ENCODE data around the gene C17orf58.

C17orf58 gene

DNA sequence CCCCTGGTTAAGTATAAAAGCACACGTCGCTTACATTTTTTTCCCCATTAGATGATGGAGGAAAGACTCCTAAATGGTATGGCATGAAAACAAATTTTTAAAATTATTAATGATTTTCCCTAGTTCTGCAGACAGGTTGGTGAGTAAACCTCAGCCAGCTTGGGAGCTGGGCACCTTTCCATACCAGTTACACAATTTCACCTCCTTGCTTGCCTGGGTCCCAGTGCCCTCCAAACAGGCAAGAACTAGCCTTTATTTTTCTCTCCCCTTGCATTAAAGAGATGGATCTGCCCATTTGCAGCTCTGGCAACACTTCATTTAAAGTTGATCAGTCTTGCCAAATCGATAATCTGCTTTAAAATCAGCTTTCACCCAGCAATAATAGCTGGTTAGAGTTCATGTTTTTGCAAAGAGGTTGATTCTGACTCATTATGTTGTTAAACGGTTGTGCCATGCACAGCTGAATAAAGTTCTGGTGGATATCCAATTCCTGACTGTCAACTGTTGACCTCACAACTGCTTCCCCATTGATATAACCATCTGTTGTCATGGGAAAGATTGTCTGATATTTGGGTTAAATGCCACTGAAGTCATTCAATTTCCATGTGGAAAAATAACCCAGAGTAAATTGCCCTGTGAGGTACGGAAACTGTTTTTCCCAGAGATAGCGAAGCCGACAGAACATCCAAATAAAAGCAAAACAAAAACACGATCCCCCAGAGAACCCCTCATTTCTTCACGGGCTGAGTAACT lies 1.3 kb downstream of the C17orf58 start:
- H3K4me2 ChIP-seq (ENCODE audit: low read depth, low read length, poor library complexity, severe bottlenecking): peak overlapping the region; percentile 76
- no peaks in the 10 kb centered on the region; the same call in 1 of the 2 replicates for H3K79me2 ChIP-seq (ENCODE audit: insufficient read depth, low read length)
- no peaks in the 10 kb centered on the region for H3K9me3 ChIP-seq (ENCODE audit: insufficient read depth, low read depth, low read length)
- peak overlapping the region; percentile 97 for H3K4me3 ChIP-seq (ENCODE audit: low read length, poor library complexity, severe bottlenecking)
- H4K20me1 ChIP-seq (ENCODE audit: insufficient read depth, low read length, poor library complexity, severe bottlenecking): no peaks in the 10 kb centered on the region
- peak overlapping the region; percentile 30 for H3K9ac ChIP-seq (ENCODE audit: low read depth, low read length, poor library complexity, severe bottlenecking)
- no peaks in the 10 kb centered on the region for H3K27me3 ChIP-seq (ENCODE audit: insufficient read depth, low read length, poor library complexity, severe bottlenecking)
- peak overlapping the region; percentile 13; the same call in 1 of the 2 replicates for H2AFZ ChIP-seq (ENCODE audit: low read length)
- no peak for TF ChIP-seq EZH2phosphoT487 (IDR thresholded peaks at IDR 0.05; ENCODE audit: borderline replicate concordance)
- TF ChIP-seq, protein P1, sequence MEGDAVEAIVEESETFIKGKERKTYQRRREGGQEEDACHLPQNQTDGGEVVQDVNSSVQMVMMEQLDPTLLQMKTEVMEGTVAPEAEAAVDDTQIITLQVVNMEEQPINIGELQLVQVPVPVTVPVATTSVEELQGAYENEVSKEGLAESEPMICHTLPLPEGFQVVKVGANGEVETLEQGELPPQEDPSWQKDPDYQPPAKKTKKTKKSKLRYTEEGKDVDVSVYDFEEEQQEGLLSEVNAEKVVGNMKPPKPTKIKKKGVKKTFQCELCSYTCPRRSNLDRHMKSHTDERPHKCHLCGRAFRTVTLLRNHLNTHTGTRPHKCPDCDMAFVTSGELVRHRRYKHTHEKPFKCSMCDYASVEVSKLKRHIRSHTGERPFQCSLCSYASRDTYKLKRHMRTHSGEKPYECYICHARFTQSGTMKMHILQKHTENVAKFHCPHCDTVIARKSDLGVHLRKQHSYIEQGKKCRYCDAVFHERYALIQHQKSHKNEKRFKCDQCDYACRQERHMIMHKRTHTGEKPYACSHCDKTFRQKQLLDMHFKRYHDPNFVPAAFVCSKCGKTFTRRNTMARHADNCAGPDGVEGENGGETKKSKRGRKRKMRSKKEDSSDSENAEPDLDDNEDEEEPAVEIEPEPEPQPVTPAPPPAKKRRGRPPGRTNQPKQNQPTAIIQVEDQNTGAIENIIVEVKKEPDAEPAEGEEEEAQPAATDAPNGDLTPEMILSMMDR (conservative IDR thresholded peaks at IDR 0.05; ENCODE audit: low read length): no peak
- no peaks in the 10 kb centered on the region for H3K36me3 ChIP-seq (ENCODE audit: insufficient read depth, low read length)
- no peaks in the 10 kb centered on the region for H3F3A ChIP-seq (ENCODE audit: low read depth)
- H3K4me1 ChIP-seq (ENCODE audit: insufficient read depth, low read length, poor library complexity, severe bottlenecking): peaks cover 10% of the 10 kb centered on the region
- no peaks in the 10 kb centered on the region for H3K9me2 ChIP-seq (replicated peaks; ENCODE audit: low read depth, low read length)

- H2AFZ ChIP-seq (ENCODE audit: low read length): peak overlapping the region; percentile 96
- H3K4me3 ChIP-seq (ENCODE audit: low read length, poor library complexity, severe bottlenecking): peak overlapping the region; percentile 97
- H3K9ac ChIP-seq (ENCODE audit: low read depth, low read length, poor library complexity, severe bottlenecking): peak overlapping the region; percentile 92
- no peak for TF ChIP-seq EZH2phosphoT487 (IDR thresholded peaks at IDR 0.05; ENCODE audit: borderline replicate concordance)
- TF ChIP-seq, protein P1 (conservative IDR thresholded peaks at IDR 0.05; ENCODE audit: low read length): no peak
- H3K9me2 ChIP-seq (replicated peaks; ENCODE audit: low read depth, low read length): no peaks in the 10 kb centered on the region
- no peaks in the 10 kb centered on the region for H3F3A ChIP-seq (ENCODE audit: low read depth)
- no peaks in the 10 kb centered on the region; the same call in 1 of the 2 replicates for H3K79me2 ChIP-seq (ENCODE audit: insufficient read depth, low read length)
- H3K27me3 ChIP-seq (ENCODE audit: insufficient read depth, low read length, poor library complexity, severe bottlenecking): no peaks in the 10 kb centered on the region
- no peaks in the 10 kb centered on the region for H4K20me1 ChIP-seq (ENCODE audit: insufficient read depth, low read length, poor library complexity, severe bottlenecking)
- no peaks in the 10 kb centered on the region for H3K9me3 ChIP-seq (ENCODE audit: insufficient read depth, low read depth, low read length)
- H3K4me2 ChIP-seq (ENCODE audit: low read depth, low read length, poor library complexity, severe bottlenecking): peak overlapping the region; percentile 76
- H3K36me3 ChIP-seq (ENCODE audit: insufficient read depth, low read length): no peaks in the 10 kb centered on the region
- peaks cover 10% of the 10 kb centered on the region for H3K4me1 ChIP-seq (ENCODE audit: insufficient read depth, low read length, poor library complexity, severe bottlenecking)
Observed at GRCh38 chr17:67993998-67994361, 2.3 kb downstream of the C17orf58 start.

GRCh38 chr17:67993153-67993997 lies 2.9 kb downstream of the C17orf58 start:
- peak overlapping the region; percentile 92 for H3K9ac ChIP-seq (ENCODE audit: low read depth, low read length, poor library complexity, severe bottlenecking)
- TF ChIP-seq, protein P1 (conservative IDR thresholded peaks at IDR 0.05; ENCODE audit: low read length): no peak
- no peak for TF ChIP-seq EZH2phosphoT487 (IDR thresholded peaks at IDR 0.05; ENCODE audit: borderline replicate concordance)
- H3K9me2 ChIP-seq (replicated peaks; ENCODE audit: low read depth, low read length): no peaks in the 10 kb centered on the region
- H2AFZ ChIP-seq (ENCODE audit: low read length): peak overlapping the region; percentile 96
- H3K36me3 ChIP-seq (ENCODE audit: insufficient read depth, low read length): no peaks in the 10 kb centered on the region
- H3K9me3 ChIP-seq (ENCODE audit: insufficient read depth, low read depth, low read length): no peaks in the 10 kb centered on the region
- H3K4me2 ChIP-seq (ENCODE audit: low read depth, low read length, poor library complexity, severe bottlenecking): peak overlapping the region; percentile 81
- peaks cover 10% of the 10 kb centered on the region for H3K4me1 ChIP-seq (ENCODE audit: insufficient read depth, low read length, poor library complexity, severe bottlenecking)
- H3K4me3 ChIP-seq (ENCODE audit: low read length, poor library complexity, severe bottlenecking): peak overlapping the region; percentile 97
- H3F3A ChIP-seq (ENCODE audit: low read depth): no peaks in the 10 kb centered on the region
- no peaks in the 10 kb centered on the region; the same call in 1 of the 2 replicates for H3K79me2 ChIP-seq (ENCODE audit: insufficient read depth, low read length)
- H3K27me3 ChIP-seq (ENCODE audit: insufficient read depth, low read length, poor library complexity, severe bottlenecking): no peaks in the 10 kb centered on the region
- H4K20me1 ChIP-seq (ENCODE audit: insufficient read depth, low read length, poor library complexity, severe bottlenecking): no peaks in the 10 kb centered on the region
